ENCODE measurements around the gene GRID2.

GRID2 gene

GRCh38 chr4:92641409-92641808, 337.6 kb downstream of the GRID2 start:
- no peak for TF ChIP-seq CTCF (IDR thresholded peaks at IDR 0.05; ENCODE audit: low read depth, low read length)
- no peak for DNase-seq (ENCODE audit: extremely low read depth, low read depth)

DNA sequence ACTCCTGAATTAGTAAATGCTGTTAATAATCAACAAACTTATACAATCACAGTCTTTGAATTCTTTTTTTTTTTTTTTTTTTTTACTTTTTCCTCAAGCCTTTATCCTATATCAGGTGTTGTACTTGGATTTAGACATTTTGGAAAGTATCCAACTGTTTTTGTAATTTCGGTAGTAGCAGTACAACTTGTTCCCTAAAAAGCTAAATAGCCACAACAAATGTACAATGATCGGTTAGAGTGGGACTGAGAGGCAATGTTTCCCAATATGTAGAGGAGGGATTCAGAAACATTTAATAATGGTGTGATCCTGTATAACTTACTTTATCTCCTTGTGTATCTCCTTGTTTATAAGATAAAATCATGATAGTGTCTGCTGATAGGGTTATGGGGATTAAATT, 343.1 kb downstream of the GRID2 start:
- DNase-seq (ENCODE audit: extremely low read depth, low read depth), result no peak
- TF ChIP-seq CTCF (IDR thresholded peaks at IDR 0.05; ENCODE audit: low read depth, low read length), result no peak

- no peak for TF ChIP-seq CTCF (IDR thresholded peaks at IDR 0.05; ENCODE audit: low read depth, low read length)
- DNase-seq (ENCODE audit: extremely low read depth, low read depth), result no peak
Measured at GRCh38 chr4:92651536-92651935, 347.8 kb downstream of the GRID2 start.

GRCh38 chr4:92654084-92654483, 350.3 kb downstream of the GRID2 start:
- no peak for DNase-seq (ENCODE audit: extremely low read depth, low read depth)
- no peak for TF ChIP-seq CTCF (IDR thresholded peaks at IDR 0.05; ENCODE audit: low read depth, low read length)

GRCh38 chr4:92657695-92658094, 353.9 kb downstream of the GRID2 start:
- DNase-seq (ENCODE audit: extremely low read depth, low read depth), result no peak
- TF ChIP-seq CTCF (IDR thresholded peaks at IDR 0.05; ENCODE audit: low read depth, low read length), result no peak

- no peak for DNase-seq (ENCODE audit: extremely low read depth, low read depth)
- no peak for TF ChIP-seq CTCF (IDR thresholded peaks at IDR 0.05; ENCODE audit: low read depth, low read length)
Measured at GRCh38 chr4:92658318-92658717, 354.6 kb downstream of the GRID2 start.

DNA sequence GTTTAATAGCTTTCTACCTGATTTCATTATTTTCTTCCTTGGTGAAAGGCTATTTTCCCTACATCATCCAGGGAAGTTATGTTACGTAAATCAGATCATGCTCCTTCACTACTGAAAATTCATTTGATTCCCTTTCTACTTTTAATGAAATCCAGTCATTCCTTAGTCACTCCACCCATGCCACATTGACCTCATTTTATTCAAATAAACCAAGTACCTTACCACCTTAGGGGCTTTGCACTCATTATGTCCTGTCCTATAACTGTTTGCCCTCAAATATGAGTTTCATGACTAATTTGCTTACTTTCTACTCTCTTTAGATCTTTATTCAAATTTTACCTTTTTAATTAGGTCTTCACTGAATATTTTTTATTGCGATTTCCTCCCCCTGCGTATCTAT, 374.0 kb downstream of the GRID2 start:
- no peak for DNase-seq (ENCODE audit: extremely low read depth, low read depth)
- no peak for TF ChIP-seq CTCF (IDR thresholded peaks at IDR 0.05; ENCODE audit: low read depth, low read length)

Measured in AG09319 (cell line).